HepG2 (cell line): Measurements from ENCODE around the gene TUBAL3. TPM values are rescaled to one million over a fixed set of nuclear protein-coding genes. Genes with fewer than 3 reads are reported as not detected.

ENCODE experiments used
- AKNA ChIP-seq: sonication (generic); formaldehyde crosslinking; IDR thresholded peaks from 2 replicates; pipeline ENCODE4 v1.4.0; 2020; ENCODE audit warnings: missing genetic modification reagents, borderline replicate concordance
- ATF7 ChIP-seq, 2 experiments: fragments of 450-650 bp in 1 of 2; sonication (generic) in 1 of 2; formaldehyde crosslinking in 1 of 2; IDR thresholded peaks; 2 replicates each; pipeline versions ENCODE4 v1.4.0 to v1.6.1; 2016 to 2020; ENCODE audit warnings: antibody characterized with exemption in 1 of 2, mild to moderate bottlenecking in 1 of 2, missing genetic modification reagents in 1 of 2
- ATF7-NPFF ChIP-seq: sonication (generic); formaldehyde crosslinking; IDR thresholded peaks from 2 replicates; pipeline ENCODE4 v1.8.1; 2023; ENCODE audit warnings: mild to moderate bottlenecking, low read depth, missing genetic modification reagents, moderate library complexity
- BORCS8-MEF2B ChIP-seq: sonication (generic); formaldehyde crosslinking; IDR thresholded peaks from 2 replicates; pipeline ENCODE4 v1.8.0; 2022; ENCODE audit warnings: mild to moderate bottlenecking, missing genetic modification reagents
- CREB3 ChIP-seq: sonication (generic); formaldehyde crosslinking; IDR thresholded peaks from 2 replicates; pipeline ENCODE4 v1.5.0; 2020; ENCODE audit warnings: missing genetic modification reagents
- GPBP1L1 ChIP-seq: sonication (generic); formaldehyde crosslinking; IDR thresholded peaks from 2 replicates; pipeline ENCODE4 v1.5.0; 2020; ENCODE audit warnings: mild to moderate bottlenecking, missing genetic modification reagents
- GZF1 ChIP-seq: sonication (generic); formaldehyde crosslinking; IDR thresholded peaks from 2 replicates; pipeline ENCODE4 v1.5.1; 2020; ENCODE audit warnings: mild to moderate bottlenecking, missing genetic modification reagents
- KMT2A ChIP-seq: sonication (generic); formaldehyde crosslinking; IDR thresholded peaks from 2 replicates; pipeline ENCODE4 v1.4.0; 2020; ENCODE audit warnings: missing genetic modification reagents
- MED1 ChIP-seq: sonication (generic); formaldehyde crosslinking; IDR thresholded peaks from 2 replicates; pipeline ENCODE4 v1.4.0; 2020; ENCODE audit warnings: missing genetic modification reagents
- PPARG ChIP-seq: conservative IDR thresholded peaks from 2 replicates; pipeline ENCODE4 v1.6.1; 2016; ENCODE audit warnings: missing biosample characterization, missing genetic modification reagents
- RFX5 ChIP-seq: IDR thresholded peaks from 2 replicates; pipeline ENCODE4 v1.6.1; 2011; ENCODE audit warnings: low read depth, low read length, improper control_type of control experiment
- RFXAP ChIP-seq: sonication (generic); formaldehyde crosslinking; IDR thresholded peaks from 2 replicates; pipeline ENCODE4 v1.4.0; 2020; ENCODE audit warnings: missing genetic modification reagents, borderline replicate concordance
- RXRB ChIP-seq: IDR thresholded peaks from 2 replicates; pipeline ENCODE4 v1.6.1; 2016; ENCODE audit warnings: borderline replicate concordance, missing genetic modification reagents, missing compliant biosample characterization
- SIN3A ChIP-seq: IDR thresholded peaks from 2 replicates; pipeline ENCODE4 v1.6.1; 2011; ENCODE audit warnings: low read depth, mild to moderate bottlenecking, control low read depth, low read length, borderline replicate concordance
- SP5 ChIP-seq: IDR thresholded peaks from 2 replicates; pipeline ENCODE4 v1.6.1; 2016; ENCODE audit warnings: low read depth, borderline replicate concordance
- SSRP1 ChIP-seq: IDR thresholded peaks from 2 replicates; pipeline ENCODE4 v1.6.1; 2016; ENCODE audit warnings: control low read depth
- SYNCRIP ChIP-seq: fragments of 200-400 bp; formaldehyde crosslinking; IDR thresholded peaks from 2 replicates; pipeline ENCODE4 v1.6.1; 2018; ENCODE audit warnings: mild to moderate bottlenecking, low read depth, low read length; ENCODE audit not compliant: insufficient read depth
- TCF12 ChIP-seq, 2 experiments: fragments of 450-650 bp in 1 of 2; sonication (generic) in 1 of 2; formaldehyde crosslinking in 1 of 2; IDR thresholded peaks; 2 replicates each; pipeline versions ENCODE4 v1.6.1 to v1.8.0; 2017 to 2022; ENCODE audit warnings: antibody characterized with exemption in 1 of 2, mild to moderate bottlenecking in 1 of 2, missing genetic modification reagents in 1 of 2, moderate library complexity in 1 of 2
- YY1 ChIP-seq: IDR thresholded peaks from 2 replicates; pipeline ENCODE4 v1.6.1; 2011; ENCODE audit warnings: low read length, low read depth, moderate library complexity, mild to moderate bottlenecking; ENCODE audit not compliant: insufficient read depth, insufficient replicate concordance
- ZFAT ChIP-seq: sonication (generic); formaldehyde crosslinking; conservative IDR thresholded peaks from 2 replicates; pipeline ENCODE4 v1.8.1; 2023; ENCODE audit warnings: missing genetic modification reagents, inconsistent platforms
- ZNF335 ChIP-seq: sonication (generic); formaldehyde crosslinking; IDR thresholded peaks from 2 replicates; pipeline ENCODE4 v1.4.0; 2020; ENCODE audit warnings: missing genetic modification reagents
- ZNF652 ChIP-seq: IDR thresholded peaks from 2 replicates; pipeline ENCODE4 v1.6.1; 2016; ENCODE audit warnings: low read depth, borderline replicate concordance
- ZNF784 ChIP-seq: sonication (generic); formaldehyde crosslinking; IDR thresholded peaks from 2 replicates; pipeline ENCODE4 v1.5.1; 2020; ENCODE audit warnings: missing genetic modification reagents, mild to moderate bottlenecking, borderline replicate concordance
- polyA plus RNA-seq, 8 experiments: library from polyadenylated mRNA; depleted of rRNA in 3 of 8; stranded (reverse) in 7 of 8; unstranded in 1 of 8; fragments of >200 nt; fragmentation: Illumina TruSeq in 4 of 8; extraction: Trizol in 4 of 8; gene quantifications; 2 replicates each; pipeline versions ENCODE4 v1.2.1 to v1.2.3, GENCODE V29; 2011 to 2016; ENCODE audit warnings: low read depth in 4 of 8, missing spikeins in 1 of 8, mixed read lengths in 1 of 8; ENCODE audit not compliant: insufficient read depth in 1 of 8
- total RNA-seq, 5 experiments: library from RNA; depleted of rRNA; stranded (reverse); fragments of >200 nt; fragmentation: Illumina TruSeq; extraction: Trizol; gene quantifications; 2 replicates each; pipeline ENCODE4 v1.2.3, GENCODE V29; 2016; ENCODE audit warnings: low read depth in 1 of 5

The TUBAL3 gene
- total and polyA plus RNA-seq, 2 of the 13 experiments (the other 11 are each of a cell fraction or from before 2014, with no cell fraction given) = 0.07 to 0.26 TPM

GRCh38 chr10:5446390-5446926, 41.8 kb upstream of the TUBAL3 start (continued):
- TF ChIP-seq RFX5 = no peak
- TF ChIP-seq GPBP1L1 (CRISPR knock-in tag) = no peak
- no peak for TF ChIP-seq SYNCRIP
- TF ChIP-seq BORCS8-MEF2B (CRISPR knock-in tag) = peak; percentile 92
- TF ChIP-seq ATF7-NPFF (CRISPR knock-in tag) = peak; percentile 91
- peak; percentile 72; the same call in 1 of the 2 replicates for TF ChIP-seq ZNF335
- no peak; the same call in 1 of the 2 replicates for TF ChIP-seq RFXAP (CRISPR knock-in tag)
- peak; percentile 91 for TF ChIP-seq MED1 (CRISPR knock-in tag)
- TF ChIP-seq ZNF652 (CRISPR knock-in tag) = no peak
- TF ChIP-seq RXRB = peak; percentile 83
- no peak for TF ChIP-seq ZFAT (CRISPR knock-in tag)
- TF ChIP-seq ZNF784 (CRISPR knock-in tag) = peak; percentile 70; the same call in 1 of the 2 replicates
- peak; percentile 74; the same call in 1 of the 2 replicates for TF ChIP-seq PPARG (CRISPR knock-in tag)
- 0 out of 2 replicates have a peak, but pooled peaks have one; percentile 60 for TF ChIP-seq SSRP1 (CRISPR knock-in tag)
- TF ChIP-seq SIN3A = peak; percentile 97
- peak; percentile 82 for TF ChIP-seq SP5 (CRISPR knock-in tag)
- no peak for TF ChIP-seq ATF7 (IDR thresholded peaks at IDR 0.05)
- peak; percentile 63 for TF ChIP-seq ATF7 (CRISPR knock-in tag; IDR thresholded peaks at IDR 0.05)
- TF ChIP-seq AKNA (CRISPR knock-in tag) = no peak
- no peak for TF ChIP-seq CREB3
- no peak for TF ChIP-seq GZF1 (CRISPR knock-in tag)
- peak; percentile 76 for TF ChIP-seq YY1
- no peak for TF ChIP-seq TCF12 (IDR thresholded peaks at IDR 0.05)
- TF ChIP-seq TCF12 (CRISPR knock-in tag; IDR thresholded peaks at IDR 0.05) = peak; percentile 37; the same call in 1 of the 2 replicates
- peak; percentile 98 for TF ChIP-seq KMT2A
